Measurements from ENCODE around the gene RNF182.

DNA sequence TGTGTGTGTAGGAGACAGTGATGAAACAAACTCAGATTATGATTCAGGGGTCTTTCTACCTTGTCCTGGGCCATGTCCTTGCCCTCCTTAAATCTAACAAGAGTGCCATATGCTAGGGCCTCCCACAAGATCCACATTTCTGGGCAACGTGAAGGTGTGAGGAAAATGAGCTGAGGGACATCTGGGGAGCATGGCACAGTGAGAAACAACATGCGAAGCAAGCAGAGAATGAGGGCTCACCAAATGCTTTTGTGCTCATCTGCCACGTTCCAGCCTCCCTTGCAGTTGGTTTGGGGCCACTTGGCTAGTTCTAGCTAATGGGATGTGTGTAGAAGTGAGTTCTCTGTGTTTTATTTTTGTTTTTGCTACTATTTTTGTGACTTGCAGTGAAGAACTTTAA, 21.4 kb upstream of the RNF182 start:
- no peak for TF ChIP-seq TCF12 (IDR thresholded peaks at IDR 0.05)
- TF ChIP-seq, protein P1, sequence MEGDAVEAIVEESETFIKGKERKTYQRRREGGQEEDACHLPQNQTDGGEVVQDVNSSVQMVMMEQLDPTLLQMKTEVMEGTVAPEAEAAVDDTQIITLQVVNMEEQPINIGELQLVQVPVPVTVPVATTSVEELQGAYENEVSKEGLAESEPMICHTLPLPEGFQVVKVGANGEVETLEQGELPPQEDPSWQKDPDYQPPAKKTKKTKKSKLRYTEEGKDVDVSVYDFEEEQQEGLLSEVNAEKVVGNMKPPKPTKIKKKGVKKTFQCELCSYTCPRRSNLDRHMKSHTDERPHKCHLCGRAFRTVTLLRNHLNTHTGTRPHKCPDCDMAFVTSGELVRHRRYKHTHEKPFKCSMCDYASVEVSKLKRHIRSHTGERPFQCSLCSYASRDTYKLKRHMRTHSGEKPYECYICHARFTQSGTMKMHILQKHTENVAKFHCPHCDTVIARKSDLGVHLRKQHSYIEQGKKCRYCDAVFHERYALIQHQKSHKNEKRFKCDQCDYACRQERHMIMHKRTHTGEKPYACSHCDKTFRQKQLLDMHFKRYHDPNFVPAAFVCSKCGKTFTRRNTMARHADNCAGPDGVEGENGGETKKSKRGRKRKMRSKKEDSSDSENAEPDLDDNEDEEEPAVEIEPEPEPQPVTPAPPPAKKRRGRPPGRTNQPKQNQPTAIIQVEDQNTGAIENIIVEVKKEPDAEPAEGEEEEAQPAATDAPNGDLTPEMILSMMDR (IDR thresholded peaks at IDR 0.05) = no peak
- TF ChIP-seq, protein P2, sequence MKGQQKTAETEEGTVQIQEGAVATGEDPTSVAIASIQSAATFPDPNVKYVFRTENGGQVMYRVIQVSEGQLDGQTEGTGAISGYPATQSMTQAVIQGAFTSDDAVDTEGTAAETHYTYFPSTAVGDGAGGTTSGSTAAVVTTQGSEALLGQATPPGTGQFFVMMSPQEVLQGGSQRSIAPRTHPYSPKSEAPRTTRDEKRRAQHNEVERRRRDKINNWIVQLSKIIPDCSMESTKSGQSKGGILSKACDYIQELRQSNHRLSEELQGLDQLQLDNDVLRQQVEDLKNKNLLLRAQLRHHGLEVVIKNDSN (IDR thresholded peaks at IDR 0.05; ENCODE audit: borderline replicate concordance, low read depth) = no peak
- TF ChIP-seq, protein P3, sequence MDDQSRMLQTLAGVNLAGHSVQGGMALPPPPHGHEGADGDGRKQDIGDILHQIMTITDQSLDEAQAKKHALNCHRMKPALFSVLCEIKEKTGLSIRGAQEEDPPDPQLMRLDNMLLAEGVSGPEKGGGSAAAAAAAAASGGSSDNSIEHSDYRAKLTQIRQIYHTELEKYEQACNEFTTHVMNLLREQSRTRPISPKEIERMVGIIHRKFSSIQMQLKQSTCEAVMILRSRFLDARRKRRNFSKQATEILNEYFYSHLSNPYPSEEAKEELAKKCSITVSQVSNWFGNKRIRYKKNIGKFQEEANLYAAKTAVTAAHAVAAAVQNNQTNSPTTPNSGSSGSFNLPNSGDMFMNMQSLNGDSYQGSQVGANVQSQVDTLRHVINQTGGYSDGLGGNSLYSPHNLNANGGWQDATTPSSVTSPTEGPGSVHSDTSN (IDR thresholded peaks at IDR 0.05) = no peak
- TF ChIP-seq FOSL2 (IDR thresholded peaks at IDR 0.05; ENCODE audit: borderline replicate concordance, low read depth) = no peak
- TF ChIP-seq, protein P4, sequence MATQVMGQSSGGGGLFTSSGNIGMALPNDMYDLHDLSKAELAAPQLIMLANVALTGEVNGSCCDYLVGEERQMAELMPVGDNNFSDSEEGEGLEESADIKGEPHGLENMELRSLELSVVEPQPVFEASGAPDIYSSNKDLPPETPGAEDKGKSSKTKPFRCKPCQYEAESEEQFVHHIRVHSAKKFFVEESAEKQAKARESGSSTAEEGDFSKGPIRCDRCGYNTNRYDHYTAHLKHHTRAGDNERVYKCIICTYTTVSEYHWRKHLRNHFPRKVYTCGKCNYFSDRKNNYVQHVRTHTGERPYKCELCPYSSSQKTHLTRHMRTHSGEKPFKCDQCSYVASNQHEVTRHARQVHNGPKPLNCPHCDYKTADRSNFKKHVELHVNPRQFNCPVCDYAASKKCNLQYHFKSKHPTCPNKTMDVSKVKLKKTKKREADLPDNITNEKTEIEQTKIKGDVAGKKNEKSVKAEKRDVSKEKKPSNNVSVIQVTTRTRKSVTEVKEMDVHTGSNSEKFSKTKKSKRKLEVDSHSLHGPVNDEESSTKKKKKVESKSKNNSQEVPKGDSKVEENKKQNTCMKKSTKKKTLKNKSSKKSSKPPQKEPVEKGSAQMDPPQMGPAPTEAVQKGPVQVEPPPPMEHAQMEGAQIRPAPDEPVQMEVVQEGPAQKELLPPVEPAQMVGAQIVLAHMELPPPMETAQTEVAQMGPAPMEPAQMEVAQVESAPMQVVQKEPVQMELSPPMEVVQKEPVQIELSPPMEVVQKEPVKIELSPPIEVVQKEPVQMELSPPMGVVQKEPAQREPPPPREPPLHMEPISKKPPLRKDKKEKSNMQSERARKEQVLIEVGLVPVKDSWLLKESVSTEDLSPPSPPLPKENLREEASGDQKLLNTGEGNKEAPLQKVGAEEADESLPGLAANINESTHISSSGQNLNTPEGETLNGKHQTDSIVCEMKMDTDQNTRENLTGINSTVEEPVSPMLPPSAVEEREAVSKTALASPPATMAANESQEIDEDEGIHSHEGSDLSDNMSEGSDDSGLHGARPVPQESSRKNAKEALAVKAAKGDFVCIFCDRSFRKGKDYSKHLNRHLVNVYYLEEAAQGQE (IDR thresholded peaks at IDR 0.05; ENCODE audit: low read depth, low read length) = no peak
- TF ChIP-seq, protein P5, sequence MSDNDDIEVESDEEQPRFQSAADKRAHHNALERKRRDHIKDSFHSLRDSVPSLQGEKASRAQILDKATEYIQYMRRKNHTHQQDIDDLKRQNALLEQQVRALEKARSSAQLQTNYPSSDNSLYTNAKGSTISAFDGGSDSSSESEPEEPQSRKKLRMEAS (IDR thresholded peaks at IDR 0.05; ENCODE audit: low read depth) = no peak
- no peak for TF ChIP-seq JUND (IDR thresholded peaks at IDR 0.05)
- TF ChIP-seq YY1 (IDR thresholded peaks at IDR 0.05; ENCODE audit: low read depth) = no peak
- TF ChIP-seq EZH2phosphoT487 (IDR thresholded peaks at IDR 0.05; ENCODE audit: borderline replicate concordance, low read depth) = no peak
- no peak for TF ChIP-seq TAF1 (IDR thresholded peaks at IDR 0.05; ENCODE audit: borderline replicate concordance, low read depth, low read length)
- no peak for TF ChIP-seq SMC3 (IDR thresholded peaks at IDR 0.05; ENCODE audit: low read depth, low read length)
- TF ChIP-seq NRF1 (IDR thresholded peaks at IDR 0.05; ENCODE audit: low read depth, low read length) = no peak
